ENCODE results near the gene ABITRAM.

DNA sequence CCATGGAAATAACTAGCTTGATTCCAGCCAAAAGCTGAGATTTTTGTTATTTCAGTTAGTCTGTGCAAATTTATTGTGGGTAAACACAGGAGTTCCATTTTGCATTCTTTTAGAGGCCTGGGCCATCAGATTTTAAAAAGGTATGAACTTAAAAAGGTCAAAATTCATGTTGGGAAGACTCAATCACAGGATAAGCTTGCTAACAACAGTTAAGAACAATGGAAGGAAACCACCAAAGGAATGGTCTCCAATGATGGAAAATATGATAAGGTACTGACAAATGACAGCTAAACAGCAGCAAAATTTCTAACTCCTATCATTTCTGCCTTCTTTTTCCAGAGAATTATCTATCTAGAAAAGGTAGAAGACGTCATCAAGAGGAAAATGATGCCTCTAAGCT lies 16.0 kb downstream of the ABITRAM start:
- TF ChIP-seq, protein P1, sequence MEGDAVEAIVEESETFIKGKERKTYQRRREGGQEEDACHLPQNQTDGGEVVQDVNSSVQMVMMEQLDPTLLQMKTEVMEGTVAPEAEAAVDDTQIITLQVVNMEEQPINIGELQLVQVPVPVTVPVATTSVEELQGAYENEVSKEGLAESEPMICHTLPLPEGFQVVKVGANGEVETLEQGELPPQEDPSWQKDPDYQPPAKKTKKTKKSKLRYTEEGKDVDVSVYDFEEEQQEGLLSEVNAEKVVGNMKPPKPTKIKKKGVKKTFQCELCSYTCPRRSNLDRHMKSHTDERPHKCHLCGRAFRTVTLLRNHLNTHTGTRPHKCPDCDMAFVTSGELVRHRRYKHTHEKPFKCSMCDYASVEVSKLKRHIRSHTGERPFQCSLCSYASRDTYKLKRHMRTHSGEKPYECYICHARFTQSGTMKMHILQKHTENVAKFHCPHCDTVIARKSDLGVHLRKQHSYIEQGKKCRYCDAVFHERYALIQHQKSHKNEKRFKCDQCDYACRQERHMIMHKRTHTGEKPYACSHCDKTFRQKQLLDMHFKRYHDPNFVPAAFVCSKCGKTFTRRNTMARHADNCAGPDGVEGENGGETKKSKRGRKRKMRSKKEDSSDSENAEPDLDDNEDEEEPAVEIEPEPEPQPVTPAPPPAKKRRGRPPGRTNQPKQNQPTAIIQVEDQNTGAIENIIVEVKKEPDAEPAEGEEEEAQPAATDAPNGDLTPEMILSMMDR (conservative IDR thresholded peaks at IDR 0.05; ENCODE audit: low read length): no peak
- no peak for TF ChIP-seq EZH2phosphoT487 (IDR thresholded peaks at IDR 0.05; ENCODE audit: borderline replicate concordance, low read depth, low read length)
